SK-N-SH treated with all-trans-retinoic acid at 6 μM for 48 hours (cell line): ENCODE measurements around the gene LSM12.

Source experiments
- ARNTL ChIP-seq: fragments of 450-650 bp; formaldehyde crosslinking; IDR thresholded peaks from 2 replicates; pipeline ENCODE4 v1.5.0; 2020; ENCODE audit warnings: low read depth, mild to moderate bottlenecking, moderate library complexity, borderline replicate concordance
- CSDC2 ChIP-seq: fragments of 250-450 bp; sonication (Bioruptor Pico); IDR thresholded peaks from 2 replicates; pipeline ENCODE4 v1.5.0; 2020; ENCODE audit warnings: mild to moderate bottlenecking, moderate library complexity
- ESRRG ChIP-seq: fragments of 250-450 bp; sonication (Bioruptor Pico); IDR thresholded peaks from 2 replicates; pipeline ENCODE4 v1.6.1; 2021; ENCODE audit warnings: mild to moderate bottlenecking
- GLIS3 ChIP-seq: fragments of 250-450 bp; sonication (Bioruptor Pico); IDR thresholded peaks from 2 replicates; pipeline ENCODE4 v1.5.0; 2020; ENCODE audit warnings: mild to moderate bottlenecking, moderate library complexity
- OSR1 ChIP-seq: fragments of 250-450 bp; sonication (Bioruptor Pico); IDR thresholded peaks from 2 replicates; pipeline ENCODE4 v1.8.0; 2022; ENCODE audit warnings: moderate library complexity, mild to moderate bottlenecking, inconsistent platforms
- POU6F1 ChIP-seq: fragments of 250-450 bp; sonication (Bioruptor Pico); IDR thresholded peaks from 2 replicates; pipeline ENCODE4 v1.8.0; 2021; ENCODE audit warnings: low read depth, mild to moderate bottlenecking, moderate library complexity, borderline replicate concordance
- PPARA ChIP-seq: fragments of 250-450 bp; sonication (Bioruptor Pico); IDR thresholded peaks from 2 replicates; pipeline ENCODE4 v1.5.0; 2020; ENCODE audit warnings: mild to moderate bottlenecking, borderline replicate concordance
- RARB ChIP-seq: fragments of 250-450 bp; sonication (Bioruptor Pico); IDR thresholded peaks from 2 replicates; pipeline ENCODE4 v1.8.0; 2021; ENCODE audit warnings: mild to moderate bottlenecking, moderate library complexity
- TOX ChIP-seq: fragments of 250-450 bp; sonication (Bioruptor Pico); IDR thresholded peaks from 2 replicates; pipeline ENCODE4 v1.8.0; 2021; ENCODE audit warnings: mild to moderate bottlenecking, moderate library complexity, borderline replicate concordance
- ZC3H10 ChIP-seq: fragments of 250-450 bp; sonication (Bioruptor Pico); IDR thresholded peaks from 2 replicates; pipeline ENCODE4 v1.5.1; 2021; ENCODE audit warnings: mild to moderate bottlenecking, moderate library complexity
- ZFP30 ChIP-seq: fragments of 450-650 bp; formaldehyde crosslinking; IDR thresholded peaks from 2 replicates; pipeline ENCODE4 v1.5.0; 2022; ENCODE audit warnings: mild to moderate bottlenecking, moderate library complexity
- ZNF565 ChIP-seq: fragments of 450-650 bp; formaldehyde crosslinking; conservative IDR thresholded peaks from 2 replicates; pipeline ENCODE4 v1.5.0; 2020; ENCODE audit warnings: low read depth, mild to moderate bottlenecking, moderate library complexity

GRCh38 chr17:44071772-44072171 is 5.3 kb upstream of the LSM12 start:
- no peak for TF ChIP-seq TOX (CRISPR knock-in tag)
- TF ChIP-seq RARB (CRISPR knock-in tag) = no peak
- no peak for TF ChIP-seq ZC3H10 (CRISPR knock-in tag)
- TF ChIP-seq PPARA (CRISPR knock-in tag) = no peak
- TF ChIP-seq POU6F1 (CRISPR knock-in tag) = no peak
- no peak for TF ChIP-seq ZFP30
- TF ChIP-seq OSR1 (CRISPR knock-in tag) = no peak
- no peak for TF ChIP-seq CSDC2 (CRISPR knock-in tag)
- no peak for TF ChIP-seq ZNF565 (CRISPR knock-in tag)
- no peak for TF ChIP-seq ESRRG
- no peak for TF ChIP-seq ARNTL (CRISPR knock-in tag)
- no peak for TF ChIP-seq GLIS3 (CRISPR knock-in tag)
